ENCODE data around the gene RWDD1. TPM values are rescaled to one million over a fixed set of nuclear protein-coding genes. Genes with fewer than 3 reads are reported as not detected.

Gene RWDD1
- polyA plus RNA-seq, 3 donors: 38.8 to 82.7 (median 40.1) TPM

Other genes starting within 250 kb of the RWDD1 start
- gene DSE, start 200.6 kb upstream of the RWDD1 start, polyA plus RNA-seq: 10 to 100 TPM in 2 of 3 donors, 1 to 10 TPM in 1; 3.5 to 31.2 (median 20.6) TPM
- 10 to 100 TPM in 1 of 3 donors, 1 to 10 TPM in 2; 2.8 to 11.9 (median 4.5) TPM for gene CALHM6, start 110.1 kb upstream of the RWDD1 start, polyA plus RNA-seq
- 1 to 10 TPM in 2 of 3 donors, under 1 TPM in 1; 0.17 to 1.5 (median 1.3) TPM for gene CALHM5, start 59.9 kb upstream of the RWDD1 start, polyA plus RNA-seq
- gene TRAPPC3L, start 25.8 kb upstream of the RWDD1 start, polyA plus RNA-seq: under 1 TPM; 0.02 to 0.45 (median 0.06) TPM
- gene CALHM4, start 17.8 kb upstream of the RWDD1 start, polyA plus RNA-seq: not detected
- under 1 TPM; 0.15 to 0.27 (median 0.22) TPM for gene RSPH4A, start 45.0 kb downstream of the RWDD1 start, polyA plus RNA-seq
- 1 to 10 TPM; 4.4 to 5.7 (median 4.7) TPM for gene ZUP1, start 97.3 kb downstream of the RWDD1 start, polyA plus RNA-seq
- 1 to 10 TPM; 1.0 to 4.7 (median 4.4) TPM for gene KPNA5, start 109.7 kb downstream of the RWDD1 start, polyA plus RNA-seq
- 1 to 10 TPM; 2.4 to 9.9 (median 9.0) TPM for gene FAM162B, start 194.2 kb downstream of the RWDD1 start, polyA plus RNA-seq

All from adipose tissue (tissue), 3 donors.